GM21367 (cell line): ENCODE data around the gene NR3C1.
A peak's percentile ranks its signal among the peaks of the same experiment; 100 is the strongest.

ENCODE experiments used
- ATAC-seq: cut with Tn5 transposase; IDR thresholded peaks from one replicate; pipeline ENCODE4 v1.9.1; 2021; ENCODE audit not compliant: unreplicated experiment

Gene NR3C1

GRCh38 chr5:143403593-143404415, at the start of gene NR3C1:
TSS of gene NR3C1 (minus strand) at chr5:143403686. CDS start at chr5:143400839, 2,847 bp downstream.
- ATAC-seq: peak; percentile 46

- no peak for ATAC-seq
Observed at GRCh38 chr5:143449772-143450171, 46.3 kb upstream of the NR3C1 start.

- no peak for ATAC-seq
Observed at GRCh38 chr5:143448518-143448917, 45.0 kb upstream of the NR3C1 start.

GRCh38 chr5:143447983-143448382, 44.5 kb upstream of the NR3C1 start:
- no peak for ATAC-seq

- no peak for ATAC-seq
Observed at GRCh38 chr5:143446535-143447226, 43.2 kb upstream of the NR3C1 start.

GRCh38 chr5:143445776-143446175, 42.3 kb upstream of the NR3C1 start:
- ATAC-seq: no peak

GRCh38 chr5:143443330-143443729, 39.8 kb upstream of the NR3C1 start:
- ATAC-seq: no peak

GRCh38 chr5:143442385-143442784, 38.9 kb upstream of the NR3C1 start:
- no peak for ATAC-seq

- ATAC-seq: no peak
Observed at GRCh38 chr5:143440448-143441115, 37.1 kb upstream of the NR3C1 start.

GRCh38 chr5:143437666-143438273, 34.3 kb upstream of the NR3C1 start:
- ATAC-seq: no peak

GRCh38 chr5:143436871-143437270, 33.4 kb upstream of the NR3C1 start:
- no peak for ATAC-seq

- peak; percentile 85 for ATAC-seq
Observed at GRCh38 chr5:143435210-143435657, 31.7 kb upstream of the NR3C1 start.

GRCh38 chr5:143434261-143435209, 31.0 kb upstream of the NR3C1 start:
- ATAC-seq: peak; percentile 12

- no peak for ATAC-seq
Observed at GRCh38 chr5:143433670-143434069, 30.2 kb upstream of the NR3C1 start.

- ATAC-seq: no peak
Observed at GRCh38 chr5:143432658-143433239, 29.3 kb upstream of the NR3C1 start.

GRCh38 chr5:143431789-143432188, 28.3 kb upstream of the NR3C1 start:
- no peak for ATAC-seq

GRCh38 chr5:143428738-143429420, 25.4 kb upstream of the NR3C1 start:
- ATAC-seq: no peak

GRCh38 chr5:143428155-143428554, 24.7 kb upstream of the NR3C1 start:
- no peak for ATAC-seq

- no peak for ATAC-seq
Observed at GRCh38 chr5:143427122-143427735, 23.7 kb upstream of the NR3C1 start.
